ENCODE results near the gene NUDT7.
A peak's percentile ranks its signal among the peaks of the same experiment; 100 is the strongest.

NUDT7 gene

DNA sequence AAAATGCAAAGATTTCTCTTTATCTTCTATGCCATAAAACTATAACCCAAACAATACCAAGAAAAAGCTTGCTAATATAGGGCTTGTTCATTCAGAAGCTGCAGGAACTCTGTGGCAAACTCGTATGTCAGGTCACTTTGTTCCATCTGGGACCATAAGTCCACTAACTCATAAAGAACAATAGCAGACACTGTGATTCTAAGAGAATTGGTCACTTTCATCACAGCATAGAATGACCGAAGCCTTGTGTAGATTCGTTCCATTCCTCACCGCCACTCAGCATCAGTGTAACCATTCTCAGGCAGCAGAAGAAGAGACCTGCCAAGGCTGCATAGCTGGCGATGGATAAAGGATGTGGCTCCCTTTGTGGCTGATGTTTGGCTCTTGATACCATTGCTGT, 35.7 kb downstream of the NUDT7 start:
- H3K4me2 ChIP-seq (ENCODE audit: low read length, poor library complexity, severe bottlenecking), result no peak overlapping the region
- no peaks in the 10 kb centered on the region for H3K36me3 ChIP-seq (ENCODE audit: control insufficient read depth in 1 of 2, insufficient read depth in 2 of 2, low read depth in 1 of 2, low read length in 2 of 2)
- H3K4ac ChIP-seq (ENCODE audit: low read depth in 1 of 2, low read length in 2 of 2), result no peak overlapping the region
- H2AK5ac ChIP-seq (ENCODE audit: low read length, severe bottlenecking), result no peak overlapping the region
- no peaks in the 10 kb centered on the region for H3K9me3 ChIP-seq (ENCODE audit: control insufficient read depth, low read length)
- H2BK12ac ChIP-seq (ENCODE audit: low read length in 2 of 2), result peak overlapping the region; percentile 10 to 20
- no peak overlapping the region for H2AFZ ChIP-seq (ENCODE audit: low read depth, low read length)
- H3K27ac ChIP-seq (ENCODE audit: low read length, poor library complexity, severe bottlenecking), result no peak overlapping the region
- no peak overlapping the region for H3K23ac ChIP-seq (ENCODE audit: low read length in 2 of 2)
- no peak overlapping the region for H3K18ac ChIP-seq (ENCODE audit: low read depth in 1 of 2, low read length in 2 of 2)
- WGBS, result 93% methylated on average over 5 of the region's 5 CpGs
- no peak overlapping the region for H2BK5ac ChIP-seq (ENCODE audit: low read depth, low read length, poor library complexity, severe bottlenecking)
- H3K27me3 ChIP-seq (ENCODE audit: control insufficient read depth in 1 of 2, insufficient read depth in 1 of 2, low read length in 2 of 2), result peaks cover 0 to 2% of the 10 kb centered on the region in 2 experiments
- no peak overlapping the region for H3K4me3 ChIP-seq (ENCODE audit: insufficient read depth in 1 of 2, low read depth in 1 of 2, low read length in 2 of 2)
- no peak overlapping the region for H4K91ac ChIP-seq (ENCODE audit: low read length)
- H4K8ac ChIP-seq (ENCODE audit: low read length), result no peak overlapping the region
- H3K79me1 ChIP-seq (replicated peaks; ENCODE audit: low read length, poor library complexity, severe bottlenecking), result no peaks in the 10 kb centered on the region
- no peak for DNase-seq
- H2BK120ac ChIP-seq (ENCODE audit: low read depth, low read length), result no peak overlapping the region
- no peak overlapping the region for H3K14ac ChIP-seq (ENCODE audit: low read length in 2 of 2)
- no peaks in the 10 kb centered on the region for H3K4me1 ChIP-seq (ENCODE audit: control insufficient read depth, insufficient read depth, low read depth, low read length)
- H3K9ac ChIP-seq (ENCODE audit: low read length), result no peak overlapping the region
- no peak overlapping the region for H2BK15ac ChIP-seq (ENCODE audit: low read depth, poor library complexity, severe bottlenecking)

DNA sequence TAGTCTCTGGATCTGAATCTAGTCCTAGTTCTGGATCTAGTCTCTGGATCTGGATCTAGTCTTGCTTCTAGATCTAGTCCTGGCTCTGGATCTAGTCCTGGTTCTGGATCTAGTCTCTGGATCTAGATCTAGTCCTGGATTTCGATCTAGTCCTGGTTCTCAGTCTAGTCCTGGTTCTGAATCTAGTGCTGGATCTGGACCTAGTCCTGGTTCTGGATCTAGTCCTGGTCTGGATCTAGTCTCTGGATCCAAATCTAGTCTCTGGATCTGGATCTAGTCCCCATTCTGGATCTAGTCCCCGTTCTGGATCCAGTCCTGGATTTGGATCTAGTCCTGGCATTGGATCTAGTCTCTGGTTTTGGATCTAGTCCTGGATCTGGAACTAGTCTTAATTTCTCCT, 36.2 kb downstream of the NUDT7 start:
- H2BK12ac ChIP-seq (ENCODE audit: low read length in 2 of 2), result peak overlapping the region in 1 of 2 experiments; percentile 20
- H4K91ac ChIP-seq (ENCODE audit: low read length), result no peak overlapping the region
- no peak overlapping the region for H3K9ac ChIP-seq (ENCODE audit: low read length)
- no peak for DNase-seq
- no peaks in the 10 kb centered on the region for H3K36me3 ChIP-seq (ENCODE audit: control insufficient read depth in 1 of 2, insufficient read depth in 2 of 2, low read depth in 1 of 2, low read length in 2 of 2)
- no peak overlapping the region for H3K27ac ChIP-seq (ENCODE audit: low read length, poor library complexity, severe bottlenecking)
- H4K8ac ChIP-seq (ENCODE audit: low read length), result no peak overlapping the region
- H3K79me1 ChIP-seq (replicated peaks; ENCODE audit: low read length, poor library complexity, severe bottlenecking), result no peaks in the 10 kb centered on the region
- 90% methylated on average over 2 of the region's 2 CpGs for WGBS
- H2BK120ac ChIP-seq (ENCODE audit: low read depth, low read length), result no peak overlapping the region
- H2AK5ac ChIP-seq (ENCODE audit: low read length, severe bottlenecking), result no peak overlapping the region
- H3K4me3 ChIP-seq (ENCODE audit: insufficient read depth in 1 of 2, low read depth in 1 of 2, low read length in 2 of 2), result no peak overlapping the region
- no peak overlapping the region for H3K4me2 ChIP-seq (ENCODE audit: low read length, poor library complexity, severe bottlenecking)
- H3K4ac ChIP-seq (ENCODE audit: low read depth in 1 of 2, low read length in 2 of 2), result no peak overlapping the region
- no peak overlapping the region for H3K23ac ChIP-seq (ENCODE audit: low read length in 2 of 2)
- H3K4me1 ChIP-seq (ENCODE audit: control insufficient read depth, insufficient read depth, low read depth, low read length), result no peaks in the 10 kb centered on the region
- H3K18ac ChIP-seq (ENCODE audit: low read depth in 1 of 2, low read length in 2 of 2), result peak overlapping the region; percentile 37 to 75
- no peak overlapping the region for H3K14ac ChIP-seq (ENCODE audit: low read length in 2 of 2)
- no peak overlapping the region for H2BK5ac ChIP-seq (ENCODE audit: low read depth, low read length, poor library complexity, severe bottlenecking)
- H3K9me3 ChIP-seq (ENCODE audit: control insufficient read depth, low read length), result no peaks in the 10 kb centered on the region
- peak overlapping the region; percentile 93 for H2BK15ac ChIP-seq (ENCODE audit: low read depth, poor library complexity, severe bottlenecking)
- H2AFZ ChIP-seq (ENCODE audit: low read depth, low read length), result no peak overlapping the region
- peaks cover 0 to 2% of the 10 kb centered on the region in 2 experiments for H3K27me3 ChIP-seq (ENCODE audit: control insufficient read depth in 1 of 2, insufficient read depth in 1 of 2, low read length in 2 of 2)

- H2AFZ ChIP-seq (ENCODE audit: low read depth, low read length), result no peak overlapping the region
- no peak overlapping the region for H2AK5ac ChIP-seq (ENCODE audit: low read length, severe bottlenecking)
- no peak overlapping the region for H3K9ac ChIP-seq (ENCODE audit: low read length)
- H3K4ac ChIP-seq (ENCODE audit: low read depth in 1 of 2, low read length in 2 of 2), result no peak overlapping the region
- H3K79me1 ChIP-seq (replicated peaks; ENCODE audit: low read length, poor library complexity, severe bottlenecking), result no peaks in the 10 kb centered on the region
- peaks cover 0 to 2% of the 10 kb centered on the region in 2 experiments for H3K27me3 ChIP-seq (ENCODE audit: control insufficient read depth in 1 of 2, insufficient read depth in 1 of 2, low read length in 2 of 2)
- no peak overlapping the region for H2BK15ac ChIP-seq (ENCODE audit: low read depth, poor library complexity, severe bottlenecking)
- H2BK120ac ChIP-seq (ENCODE audit: low read depth, low read length), result no peak overlapping the region
- H3K36me3 ChIP-seq (ENCODE audit: control insufficient read depth in 1 of 2, insufficient read depth in 2 of 2, low read depth in 1 of 2, low read length in 2 of 2), result no peaks in the 10 kb centered on the region
- no peak overlapping the region for H3K4me2 ChIP-seq (ENCODE audit: low read length, poor library complexity, severe bottlenecking)
- no peak overlapping the region for H4K8ac ChIP-seq (ENCODE audit: low read length)
- peak overlapping the region; percentile 76 for H4K91ac ChIP-seq (ENCODE audit: low read length)
- no peak overlapping the region for H2BK5ac ChIP-seq (ENCODE audit: low read depth, low read length, poor library complexity, severe bottlenecking)
- DNase-seq, result no peak
- no peak overlapping the region for H3K4me3 ChIP-seq (ENCODE audit: insufficient read depth in 1 of 2, low read depth in 1 of 2, low read length in 2 of 2)
- no peak overlapping the region for H3K14ac ChIP-seq (ENCODE audit: low read length in 2 of 2)
- H3K27ac ChIP-seq (ENCODE audit: low read length, poor library complexity, severe bottlenecking), result no peak overlapping the region
- no CpG with 5 or more reads among the region's 1 CpG for WGBS
- H3K4me1 ChIP-seq (ENCODE audit: control insufficient read depth, insufficient read depth, low read depth, low read length), result no peaks in the 10 kb centered on the region
- H3K9me3 ChIP-seq (ENCODE audit: control insufficient read depth, low read length), result no peaks in the 10 kb centered on the region
- H2BK12ac ChIP-seq (ENCODE audit: low read length in 2 of 2), result no peak overlapping the region
- H3K18ac ChIP-seq (ENCODE audit: low read depth in 1 of 2, low read length in 2 of 2), result peak overlapping the region in 1 of 2 experiments; percentile 48
- no peak overlapping the region for H3K23ac ChIP-seq (ENCODE audit: low read length in 2 of 2)
Observed at GRCh38 chr16:77759201-77759600, 36.9 kb downstream of the NUDT7 start.

- H3K9ac ChIP-seq (ENCODE audit: low read length), result no peak overlapping the region
- H2BK120ac ChIP-seq (ENCODE audit: low read depth, low read length), result no peak overlapping the region
- DNase-seq, result peak; percentile 61
- H3K4me2 ChIP-seq (ENCODE audit: low read length, poor library complexity, severe bottlenecking), result no peak overlapping the region
- peak overlapping the region; percentile 67 for H4K8ac ChIP-seq (ENCODE audit: low read length)
- no peaks in the 10 kb centered on the region for H3K9me3 ChIP-seq (ENCODE audit: control insufficient read depth, low read length)
- H3K27me3 ChIP-seq (ENCODE audit: control insufficient read depth in 1 of 2, insufficient read depth in 1 of 2, low read length in 2 of 2), result peaks cover 0 to 2% of the 10 kb centered on the region in 2 experiments
- H3K14ac ChIP-seq (ENCODE audit: low read length in 2 of 2), result no peak overlapping the region
- H3K4me3 ChIP-seq (ENCODE audit: insufficient read depth in 1 of 2, low read depth in 1 of 2, low read length in 2 of 2), result no peak overlapping the region
- H2BK15ac ChIP-seq (ENCODE audit: low read depth, poor library complexity, severe bottlenecking), result no peak overlapping the region
- H2BK12ac ChIP-seq (ENCODE audit: low read length in 2 of 2), result peak overlapping the region in 1 of 2 experiments; percentile 29
- peak overlapping the region in 1 of 2 experiments; percentile 79 for H3K18ac ChIP-seq (ENCODE audit: low read depth in 1 of 2, low read length in 2 of 2)
- H3K79me1 ChIP-seq (replicated peaks; ENCODE audit: low read length, poor library complexity, severe bottlenecking), result no peaks in the 10 kb centered on the region
- no peak overlapping the region for H3K23ac ChIP-seq (ENCODE audit: low read length in 2 of 2)
- no peak overlapping the region for H3K27ac ChIP-seq (ENCODE audit: low read length, poor library complexity, severe bottlenecking)
- WGBS, result 7% methylated on average over 3 of the region's 3 CpGs
- no peak overlapping the region for H2AFZ ChIP-seq (ENCODE audit: low read depth, low read length)
- H2BK5ac ChIP-seq (ENCODE audit: low read depth, low read length, poor library complexity, severe bottlenecking), result no peak overlapping the region
- H3K36me3 ChIP-seq (ENCODE audit: control insufficient read depth in 1 of 2, insufficient read depth in 2 of 2, low read depth in 1 of 2, low read length in 2 of 2), result no peaks in the 10 kb centered on the region
- H3K4ac ChIP-seq (ENCODE audit: low read depth in 1 of 2, low read length in 2 of 2), result no peak overlapping the region
- no peaks in the 10 kb centered on the region for H3K4me1 ChIP-seq (ENCODE audit: control insufficient read depth, insufficient read depth, low read depth, low read length)
- H2AK5ac ChIP-seq (ENCODE audit: low read length, severe bottlenecking), result no peak overlapping the region
- no peak overlapping the region for H4K91ac ChIP-seq (ENCODE audit: low read length)
Observed at GRCh38 chr16:77759821-77760220, 37.5 kb downstream of the NUDT7 start.
